Loucy (cell line): ENCODE measurements around the gene JARID2.

Source experiments
- EZH2phosphoT487 ChIP-seq: fragments of 200-600 bp; IDR thresholded peaks from 2 replicates; pipeline ENCODE4 v1.6.1; 2018; ENCODE audit warnings: antibody characterized with exemption, mild to moderate bottlenecking, moderate library complexity, borderline replicate concordance
- TF ChIP-seq, protein P1 (sequence below): fragments of 200-600 bp; sonication (generic); conservative IDR thresholded peaks from 2 replicates; pipeline ENCODE4 v1.5.1; 2014; ENCODE audit warnings: mild to moderate bottlenecking, antibody characterized with exemption, low read length

DNA sequence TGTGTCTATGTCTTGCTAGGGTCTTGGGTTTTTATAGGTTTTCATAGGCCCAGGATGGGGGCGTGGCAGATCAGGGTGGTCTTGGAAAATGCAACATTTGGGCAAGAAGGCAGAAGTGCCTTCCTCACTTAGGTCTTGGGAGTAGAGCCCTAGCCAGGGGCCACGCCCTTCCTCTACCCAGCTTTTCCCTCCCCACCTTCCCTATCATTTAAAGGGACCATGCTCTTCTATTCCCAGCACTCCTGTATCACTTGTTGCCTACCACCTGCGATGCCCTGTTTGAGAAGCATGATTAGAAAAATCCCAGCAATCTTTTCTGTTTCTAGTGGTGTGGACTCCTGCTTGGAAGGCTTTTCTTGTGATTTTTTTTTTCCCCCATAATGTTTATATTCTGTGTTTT, 190.6 kb downstream of the JARID2 start:
- TF ChIP-seq, protein P1, sequence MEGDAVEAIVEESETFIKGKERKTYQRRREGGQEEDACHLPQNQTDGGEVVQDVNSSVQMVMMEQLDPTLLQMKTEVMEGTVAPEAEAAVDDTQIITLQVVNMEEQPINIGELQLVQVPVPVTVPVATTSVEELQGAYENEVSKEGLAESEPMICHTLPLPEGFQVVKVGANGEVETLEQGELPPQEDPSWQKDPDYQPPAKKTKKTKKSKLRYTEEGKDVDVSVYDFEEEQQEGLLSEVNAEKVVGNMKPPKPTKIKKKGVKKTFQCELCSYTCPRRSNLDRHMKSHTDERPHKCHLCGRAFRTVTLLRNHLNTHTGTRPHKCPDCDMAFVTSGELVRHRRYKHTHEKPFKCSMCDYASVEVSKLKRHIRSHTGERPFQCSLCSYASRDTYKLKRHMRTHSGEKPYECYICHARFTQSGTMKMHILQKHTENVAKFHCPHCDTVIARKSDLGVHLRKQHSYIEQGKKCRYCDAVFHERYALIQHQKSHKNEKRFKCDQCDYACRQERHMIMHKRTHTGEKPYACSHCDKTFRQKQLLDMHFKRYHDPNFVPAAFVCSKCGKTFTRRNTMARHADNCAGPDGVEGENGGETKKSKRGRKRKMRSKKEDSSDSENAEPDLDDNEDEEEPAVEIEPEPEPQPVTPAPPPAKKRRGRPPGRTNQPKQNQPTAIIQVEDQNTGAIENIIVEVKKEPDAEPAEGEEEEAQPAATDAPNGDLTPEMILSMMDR: no peak
- TF ChIP-seq EZH2phosphoT487: no peak
